ENCODE measurements around the gene ALCAM.

Gene ALCAM

DNA sequence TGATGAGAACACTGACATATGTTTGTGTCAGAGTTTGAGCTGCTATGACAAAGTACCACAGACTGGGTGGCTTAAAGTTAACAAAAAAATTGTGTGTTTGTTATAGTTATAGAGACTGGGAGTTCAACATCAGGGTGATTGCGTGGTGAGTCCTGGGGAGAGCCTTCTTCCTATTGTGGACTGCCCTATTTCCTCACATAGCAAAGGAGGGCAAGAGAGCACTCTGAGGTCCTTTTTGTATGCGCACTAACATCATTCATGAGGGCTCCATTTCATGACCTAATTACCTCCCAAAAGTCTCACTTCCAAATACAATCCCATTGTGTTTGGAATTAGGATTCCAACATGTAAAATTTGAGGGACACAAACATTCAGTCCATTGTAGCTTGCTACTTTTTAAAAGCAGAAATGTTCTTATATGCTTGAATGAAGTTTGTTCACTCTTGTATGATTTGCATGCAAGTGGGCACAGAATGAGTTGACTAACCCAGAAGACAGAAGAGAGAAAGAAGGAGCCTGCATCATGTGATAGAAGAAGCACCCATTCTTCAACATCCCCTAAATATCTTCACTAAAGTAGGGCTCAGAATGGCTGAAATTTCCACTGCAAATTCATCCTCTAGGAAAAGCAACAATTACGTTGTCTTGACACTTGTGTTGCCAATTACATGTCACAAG lies 18.9 kb upstream of the ALCAM start:
- ATAC-seq: no peak
- TF ChIP-seq BACH2 (CRISPR knock-in tag; IDR thresholded peaks at IDR 0.05; ENCODE audit: borderline replicate concordance) (no peak), ZNF565 (CRISPR knock-in tag; conservative IDR thresholded peaks at IDR 0.05; ENCODE audit: low read depth) (no peak), ZNF8 (CRISPR knock-in tag; IDR thresholded peaks at IDR 0.05) (no peak)
- TF ChIP-seq, protein P1, sequence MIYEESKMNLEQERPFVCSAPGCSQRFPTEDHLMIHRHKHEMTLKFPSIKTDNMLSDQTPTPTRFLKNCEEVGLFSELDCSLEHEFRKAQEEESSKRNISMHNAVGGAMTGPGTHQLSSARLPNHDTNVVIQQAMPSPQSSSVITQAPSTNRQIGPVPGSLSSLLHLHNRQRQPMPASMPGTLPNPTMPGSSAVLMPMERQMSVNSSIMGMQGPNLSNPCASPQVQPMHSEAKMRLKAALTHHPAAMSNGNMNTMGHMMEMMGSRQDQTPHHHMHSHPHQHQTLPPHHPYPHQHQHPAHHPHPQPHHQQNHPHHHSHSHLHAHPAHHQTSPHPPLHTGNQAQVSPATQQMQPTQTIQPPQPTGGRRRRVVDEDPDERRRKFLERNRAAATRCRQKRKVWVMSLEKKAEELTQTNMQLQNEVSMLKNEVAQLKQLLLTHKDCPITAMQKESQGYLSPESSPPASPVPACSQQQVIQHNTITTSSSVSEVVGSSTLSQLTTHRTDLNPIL (CRISPR knock-in tag; IDR thresholded peaks at IDR 0.05; ENCODE audit: low read depth): no peak

DNA sequence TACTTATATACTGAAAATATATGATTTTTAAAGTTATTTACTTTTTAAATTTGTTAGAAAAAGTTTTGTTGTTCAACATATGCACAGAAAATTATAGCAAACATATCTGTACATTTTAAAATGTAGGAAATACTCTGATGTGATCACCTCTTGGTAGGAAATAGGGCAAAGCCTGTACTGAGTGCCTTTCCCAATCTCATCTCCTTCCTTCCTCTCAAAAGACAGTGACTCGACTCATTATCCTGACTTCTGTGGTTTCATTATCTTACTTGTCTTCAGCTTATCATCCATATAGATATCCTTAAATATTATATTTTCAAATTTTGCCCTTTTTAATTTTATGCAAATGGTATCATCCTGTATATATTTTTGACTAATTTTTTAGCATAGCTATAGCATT lies 18.4 kb upstream of the ALCAM start:
- no peak for ATAC-seq
- TF ChIP-seq, protein P2, sequence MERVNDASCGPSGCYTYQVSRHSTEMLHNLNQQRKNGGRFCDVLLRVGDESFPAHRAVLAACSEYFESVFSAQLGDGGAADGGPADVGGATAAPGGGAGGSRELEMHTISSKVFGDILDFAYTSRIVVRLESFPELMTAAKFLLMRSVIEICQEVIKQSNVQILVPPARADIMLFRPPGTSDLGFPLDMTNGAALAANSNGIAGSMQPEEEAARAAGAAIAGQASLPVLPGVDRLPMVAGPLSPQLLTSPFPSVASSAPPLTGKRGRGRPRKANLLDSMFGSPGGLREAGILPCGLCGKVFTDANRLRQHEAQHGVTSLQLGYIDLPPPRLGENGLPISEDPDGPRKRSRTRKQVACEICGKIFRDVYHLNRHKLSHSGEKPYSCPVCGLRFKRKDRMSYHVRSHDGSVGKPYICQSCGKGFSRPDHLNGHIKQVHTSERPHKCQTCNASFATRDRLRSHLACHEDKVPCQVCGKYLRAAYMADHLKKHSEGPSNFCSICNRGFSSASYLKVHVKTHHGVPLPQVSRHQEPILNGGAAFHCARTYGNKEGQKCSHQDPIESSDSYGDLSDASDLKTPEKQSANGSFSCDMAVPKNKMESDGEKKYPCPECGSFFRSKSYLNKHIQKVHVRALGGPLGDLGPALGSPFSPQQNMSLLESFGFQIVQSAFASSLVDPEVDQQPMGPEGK (CRISPR knock-in tag; IDR thresholded peaks at IDR 0.05; ENCODE audit: borderline replicate concordance): no peak
- TF ChIP-seq ZNF565 (CRISPR knock-in tag; conservative IDR thresholded peaks at IDR 0.05; ENCODE audit: low read depth) (no peak), OSR1 (CRISPR knock-in tag; IDR thresholded peaks at IDR 0.05) (no peak)
- TF ChIP-seq, protein P3, sequence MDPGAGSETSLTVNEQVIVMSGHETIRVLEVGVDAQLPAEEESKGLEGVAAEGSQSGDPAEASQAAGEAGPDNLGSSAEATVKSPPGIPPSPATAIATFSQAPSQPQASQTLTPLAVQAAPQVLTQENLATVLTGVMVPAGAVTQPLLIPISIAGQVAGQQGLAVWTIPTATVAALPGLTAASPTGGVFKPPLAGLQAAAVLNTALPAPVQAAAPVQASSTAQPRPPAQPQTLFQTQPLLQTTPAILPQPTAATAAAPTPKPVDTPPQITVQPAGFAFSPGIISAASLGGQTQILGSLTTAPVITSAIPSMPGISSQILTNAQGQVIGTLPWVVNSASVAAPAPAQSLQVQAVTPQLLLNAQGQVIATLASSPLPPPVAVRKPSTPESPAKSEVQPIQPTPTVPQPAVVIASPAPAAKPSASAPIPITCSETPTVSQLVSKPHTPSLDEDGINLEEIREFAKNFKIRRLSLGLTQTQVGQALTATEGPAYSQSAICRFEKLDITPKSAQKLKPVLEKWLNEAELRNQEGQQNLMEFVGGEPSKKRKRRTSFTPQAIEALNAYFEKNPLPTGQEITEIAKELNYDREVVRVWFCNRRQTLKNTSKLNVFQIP (CRISPR knock-in tag; IDR thresholded peaks at IDR 0.05; ENCODE audit: borderline replicate concordance, low read depth): no peak

DNA sequence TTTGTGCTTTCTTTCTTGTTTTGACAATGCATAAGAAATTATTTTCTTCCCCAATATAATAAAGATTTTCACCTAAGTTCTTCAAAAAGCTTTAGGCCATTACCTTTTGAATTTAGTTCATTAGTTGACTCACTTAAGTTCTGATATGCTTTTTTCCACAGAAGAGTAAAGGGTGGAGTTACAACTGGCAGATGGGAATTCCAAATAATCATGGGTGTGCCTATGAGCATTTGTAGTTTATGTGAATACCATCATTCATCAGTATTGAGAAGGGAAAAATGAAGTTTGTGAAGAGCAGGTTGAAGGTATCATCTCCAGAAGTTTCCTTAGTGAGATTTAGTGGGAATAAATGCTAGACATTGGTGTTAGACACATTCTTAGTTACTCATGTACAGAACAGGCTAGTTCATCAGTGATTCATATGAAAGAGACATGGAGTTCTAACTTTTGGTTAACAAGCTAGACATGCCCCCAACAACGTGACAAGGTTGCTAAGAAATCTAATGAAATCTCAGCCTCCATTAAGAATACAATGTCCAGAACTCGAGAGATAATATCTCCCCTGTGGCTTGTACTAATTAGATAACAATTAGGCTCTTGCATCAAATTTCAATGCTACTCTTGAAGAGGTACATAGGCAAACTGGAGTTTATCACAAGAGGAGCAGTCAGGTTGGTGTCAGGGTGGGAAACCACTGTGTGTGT lies 16.9 kb upstream of the ALCAM start:
- ATAC-seq: peak; percentile 66
- TF ChIP-seq, protein P2 (CRISPR knock-in tag; IDR thresholded peaks at IDR 0.05; ENCODE audit: borderline replicate concordance): no peak
- TF ChIP-seq ARNTL (CRISPR knock-in tag; IDR thresholded peaks at IDR 0.05; ENCODE audit: borderline replicate concordance, low read depth) (no peak), ISL1 (CRISPR knock-in tag; IDR thresholded peaks at IDR 0.05) (no peak), ZFP30 (CRISPR knock-in tag; IDR thresholded peaks at IDR 0.05) (no peak), ZNF565 (CRISPR knock-in tag; conservative IDR thresholded peaks at IDR 0.05; ENCODE audit: low read depth) (no peak), ZFP3 (CRISPR knock-in tag; IDR thresholded peaks at IDR 0.05) (no peak), CSDC2 (CRISPR knock-in tag; IDR thresholded peaks at IDR 0.05) (no peak), PPARA (CRISPR knock-in tag; IDR thresholded peaks at IDR 0.05; ENCODE audit: borderline replicate concordance) (no peak), GLIS3 (CRISPR knock-in tag; IDR thresholded peaks at IDR 0.05) (no peak), ZC3H10 (CRISPR knock-in tag; IDR thresholded peaks at IDR 0.05) (no peak), TOX (CRISPR knock-in tag; IDR thresholded peaks at IDR 0.05; ENCODE audit: borderline replicate concordance) (no peak), ESRRG (CRISPR knock-in tag; IDR thresholded peaks at IDR 0.05) (no peak), SNAI2 (CRISPR knock-in tag; IDR thresholded peaks at IDR 0.05) (no peak)
- TF ChIP-seq, protein P4, sequence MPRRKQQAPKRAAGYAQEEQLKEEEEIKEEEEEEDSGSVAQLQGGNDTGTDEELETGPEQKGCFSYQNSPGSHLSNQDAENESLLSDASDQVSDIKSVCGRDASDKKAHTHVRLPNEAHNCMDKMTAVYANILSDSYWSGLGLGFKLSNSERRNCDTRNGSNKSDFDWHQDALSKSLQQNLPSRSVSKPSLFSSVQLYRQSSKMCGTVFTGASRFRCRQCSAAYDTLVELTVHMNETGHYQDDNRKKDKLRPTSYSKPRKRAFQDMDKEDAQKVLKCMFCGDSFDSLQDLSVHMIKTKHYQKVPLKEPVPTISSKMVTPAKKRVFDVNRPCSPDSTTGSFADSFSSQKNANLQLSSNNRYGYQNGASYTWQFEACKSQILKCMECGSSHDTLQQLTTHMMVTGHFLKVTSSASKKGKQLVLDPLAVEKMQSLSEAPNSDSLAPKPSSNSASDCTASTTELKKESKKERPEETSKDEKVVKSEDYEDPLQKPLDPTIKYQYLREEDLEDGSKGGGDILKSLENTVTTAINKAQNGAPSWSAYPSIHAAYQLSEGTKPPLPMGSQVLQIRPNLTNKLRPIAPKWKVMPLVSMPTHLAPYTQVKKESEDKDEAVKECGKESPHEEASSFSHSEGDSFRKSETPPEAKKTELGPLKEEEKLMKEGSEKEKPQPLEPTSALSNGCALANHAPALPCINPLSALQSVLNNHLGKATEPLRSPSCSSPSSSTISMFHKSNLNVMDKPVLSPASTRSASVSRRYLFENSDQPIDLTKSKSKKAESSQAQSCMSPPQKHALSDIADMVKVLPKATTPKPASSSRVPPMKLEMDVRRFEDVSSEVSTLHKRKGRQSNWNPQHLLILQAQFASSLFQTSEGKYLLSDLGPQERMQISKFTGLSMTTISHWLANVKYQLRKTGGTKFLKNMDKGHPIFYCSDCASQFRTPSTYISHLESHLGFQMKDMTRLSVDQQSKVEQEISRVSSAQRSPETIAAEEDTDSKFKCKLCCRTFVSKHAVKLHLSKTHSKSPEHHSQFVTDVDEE (CRISPR knock-in tag; IDR thresholded peaks at IDR 0.05): no peak

Measured in SK-N-SH treated with all-trans-retinoic acid at 6 μM for 48 hours (cell line).